Spleen (tissue), 7 donors: Measurements from ENCODE around the gene NFIA.

Experiments used
- POLR2A ChIP-seq, 3 donors: fragments of 450-650 bp; IDR thresholded peaks; one replicate each; pipeline ENCODE4 v1.5.1; 2017; ENCODE audit warnings: antibody characterized with exemption in 3 of 3, mild to moderate bottlenecking in 1 of 3
- TF ChIP-seq, protein P1 (sequence below), 11 experiments: fragments of 200-600 bp in 7 of 11; fragments of 450-650 bp in 4 of 11; sonication (generic) in 4 of 11; IDR thresholded peaks in 8 of 11; conservative IDR thresholded peaks in 3 of 11; 1 replicate in 7 of 11; 2 replicates in 4 of 11; pipeline versions ENCODE4 v1.4.0 to v1.8.0; 2016 to 2021; ENCODE audit warnings: antibody characterized with exemption in 11 of 11, inconsistent platforms in 4 of 11, mild to moderate bottlenecking in 1 of 11
- donor health status: DM: no; HTN: no; CAD: no; lungs with moderate emphysema.
- donor health status: DM: no; HTN: no; CAD: no.
- donor health status: DM: no; HTN: no; CAD: no.

DNA sequence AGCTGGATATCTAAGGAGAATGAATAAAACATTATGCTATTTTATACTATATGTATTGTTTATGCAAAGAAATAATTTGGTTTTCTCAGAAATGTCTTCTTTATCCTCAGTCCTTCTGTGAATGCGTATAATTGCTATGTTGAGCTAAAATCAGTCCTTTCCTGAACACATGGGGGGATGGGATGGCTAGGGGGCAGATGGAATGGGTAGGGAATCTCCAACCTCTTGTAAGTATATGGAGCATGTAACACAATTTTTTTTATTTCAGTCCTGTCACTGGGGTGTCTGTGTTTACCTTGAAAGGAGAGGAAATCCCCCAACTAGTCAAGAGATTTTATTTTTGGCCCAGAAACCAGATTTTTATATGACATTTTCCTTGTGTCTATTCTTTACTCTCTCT is 291.8 kb downstream of the NFIA start:
- TF ChIP-seq, protein P1, sequence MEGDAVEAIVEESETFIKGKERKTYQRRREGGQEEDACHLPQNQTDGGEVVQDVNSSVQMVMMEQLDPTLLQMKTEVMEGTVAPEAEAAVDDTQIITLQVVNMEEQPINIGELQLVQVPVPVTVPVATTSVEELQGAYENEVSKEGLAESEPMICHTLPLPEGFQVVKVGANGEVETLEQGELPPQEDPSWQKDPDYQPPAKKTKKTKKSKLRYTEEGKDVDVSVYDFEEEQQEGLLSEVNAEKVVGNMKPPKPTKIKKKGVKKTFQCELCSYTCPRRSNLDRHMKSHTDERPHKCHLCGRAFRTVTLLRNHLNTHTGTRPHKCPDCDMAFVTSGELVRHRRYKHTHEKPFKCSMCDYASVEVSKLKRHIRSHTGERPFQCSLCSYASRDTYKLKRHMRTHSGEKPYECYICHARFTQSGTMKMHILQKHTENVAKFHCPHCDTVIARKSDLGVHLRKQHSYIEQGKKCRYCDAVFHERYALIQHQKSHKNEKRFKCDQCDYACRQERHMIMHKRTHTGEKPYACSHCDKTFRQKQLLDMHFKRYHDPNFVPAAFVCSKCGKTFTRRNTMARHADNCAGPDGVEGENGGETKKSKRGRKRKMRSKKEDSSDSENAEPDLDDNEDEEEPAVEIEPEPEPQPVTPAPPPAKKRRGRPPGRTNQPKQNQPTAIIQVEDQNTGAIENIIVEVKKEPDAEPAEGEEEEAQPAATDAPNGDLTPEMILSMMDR (IDR thresholded peaks at IDR 0.05 in 8 of 11, conservative IDR thresholded peaks at IDR 0.05 in 3 of 11), result no peak
- TF ChIP-seq POLR2A (IDR thresholded peaks at IDR 0.05), result no peak
